Upper lobe of left lung (tissue), 6 donors: ENCODE measurements around the gene AHI1. TPM values are rescaled to one million over a fixed set of nuclear protein-coding genes. Genes with fewer than 3 reads are reported as not detected.

ENCODE experiments used
- ATAC-seq, 2 donors: fragments of 200-7000 bp; cut with Tn5 transposase; one replicate each; pipeline ENCODE4 v1.9.1; 2022; ENCODE audit warnings: mild to moderate bottlenecking in 2 of 2, moderate library complexity in 2 of 2; ENCODE audit not compliant: low FRiP score in 2 of 2
- DNase-seq, 2 donors: peaks; one replicate each; pipeline ENCODE4 v3.0.0-alpha.2; 2019 to 2020
- H3K27ac ChIP-seq, 4 donors: fragments of 200-600 bp; sonication (generic); one replicate each; pipeline ENCODE4 v1.5.1; 2016 to 2019
- H3K27me3 ChIP-seq, 4 donors: fragments of 200-600 bp; sonication (generic); one replicate each; pipeline ENCODE4 v1.5.1; 2017 to 2019
- H3K36me3 ChIP-seq, 4 donors: fragments of 200-600 bp; sonication (generic); one replicate each; pipeline ENCODE4 v1.5.1; 2016 to 2019
- H3K4me1 ChIP-seq, 4 donors: fragments of 200-600 bp; sonication (generic); one replicate each; pipeline ENCODE4 v1.5.1; 2018 to 2019
- H3K4me3 ChIP-seq, 4 donors: fragments of 200-600 bp; sonication (generic); one replicate each; pipeline ENCODE4 v1.5.1; 2017 to 2019; ENCODE audit warnings: mild to moderate bottlenecking in 2 of 4, moderate library complexity in 1 of 4
- H3K9me3 ChIP-seq, 4 donors: fragments of 200-600 bp; sonication (generic); one replicate each; pipeline ENCODE4 v1.5.1; 2018 to 2019
- EP300 ChIP-seq, 4 donors: sonication (generic); formaldehyde crosslinking; IDR thresholded peaks; one replicate each; pipeline ENCODE4 v1.5.1; 2017; ENCODE audit warnings: antibody characterized with exemption in 4 of 4, control low read depth in 2 of 4
- POLR2A ChIP-seq, 4 donors: fragments of 450-650 bp; IDR thresholded peaks; one replicate each; pipeline ENCODE4 v1.5.1; 2016 to 2017; ENCODE audit warnings: antibody characterized with exemption in 4 of 4, mild to moderate bottlenecking in 2 of 4
- POLR2AphosphoS5 ChIP-seq, 2 donors: sonication (generic); formaldehyde crosslinking; IDR thresholded peaks; one replicate each; pipeline ENCODE4 v1.5.1; 2017; ENCODE audit warnings: antibody characterized with exemption in 2 of 2
- WGBS, 2 donors: methylation state at CpG; one replicate each; pipeline ENCODE4 v1.1.5; 2017 to 2018; 5-methylcytosine and 5-hydroxymethylcytosine counted together
- total RNA-seq, 6 donors: library from RNA; depleted of rRNA in 4 of 6; stranded (reverse); fragments of >200 nt in 4 of 6; gene quantifications; one replicate each; pipeline versions ENCODE4 v1.1.0 to v1.2.1, GENCODE V29; 2016 to 2021
- TF ChIP-seq, protein P1 (sequence below), 6 experiments: fragments of 450-650 bp in 4 of 6; fragments of 200-600 bp in 2 of 6; sonication (generic) in 2 of 6; IDR thresholded peaks; one replicate each; pipeline ENCODE4 v1.5.1; 2016 to 2019; ENCODE audit warnings: antibody characterized with exemption in 6 of 6
- donor health status: DM: no; HTN: no; CAD: no; lungs with moderate emphysema.
- donor health status: DM: no; HTN: yes; CAD: no; lungs with severe emphysema.

AHI1 gene
- total RNA-seq, 6 donors from 2014 or later = 17.1 to 57.6 (median 40.3) TPM

DNA sequence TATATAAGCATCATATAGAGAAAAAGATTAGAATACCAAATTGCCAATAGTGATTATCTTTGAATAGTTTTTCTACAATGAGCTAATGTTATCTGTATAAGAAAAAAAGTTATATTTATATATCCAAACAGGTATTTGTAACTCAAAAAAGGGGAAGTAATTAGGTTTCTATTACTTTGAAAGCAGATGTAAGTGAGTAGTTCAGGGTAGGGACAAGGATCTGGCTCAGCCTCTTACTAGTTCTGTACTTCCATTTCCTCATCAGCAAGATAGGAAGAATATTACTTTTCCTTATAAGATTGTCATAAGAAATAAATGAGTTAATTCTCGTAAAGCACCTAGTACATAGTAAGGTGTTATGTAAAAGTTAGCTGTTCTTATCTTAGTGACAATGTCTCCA lies 32.2 kb downstream of the AHI1 start:
- H3K27ac ChIP-seq = no peak overlapping the region
- TF ChIP-seq EP300 (IDR thresholded peaks at IDR 0.05) = no peak
- TF ChIP-seq, protein P1, sequence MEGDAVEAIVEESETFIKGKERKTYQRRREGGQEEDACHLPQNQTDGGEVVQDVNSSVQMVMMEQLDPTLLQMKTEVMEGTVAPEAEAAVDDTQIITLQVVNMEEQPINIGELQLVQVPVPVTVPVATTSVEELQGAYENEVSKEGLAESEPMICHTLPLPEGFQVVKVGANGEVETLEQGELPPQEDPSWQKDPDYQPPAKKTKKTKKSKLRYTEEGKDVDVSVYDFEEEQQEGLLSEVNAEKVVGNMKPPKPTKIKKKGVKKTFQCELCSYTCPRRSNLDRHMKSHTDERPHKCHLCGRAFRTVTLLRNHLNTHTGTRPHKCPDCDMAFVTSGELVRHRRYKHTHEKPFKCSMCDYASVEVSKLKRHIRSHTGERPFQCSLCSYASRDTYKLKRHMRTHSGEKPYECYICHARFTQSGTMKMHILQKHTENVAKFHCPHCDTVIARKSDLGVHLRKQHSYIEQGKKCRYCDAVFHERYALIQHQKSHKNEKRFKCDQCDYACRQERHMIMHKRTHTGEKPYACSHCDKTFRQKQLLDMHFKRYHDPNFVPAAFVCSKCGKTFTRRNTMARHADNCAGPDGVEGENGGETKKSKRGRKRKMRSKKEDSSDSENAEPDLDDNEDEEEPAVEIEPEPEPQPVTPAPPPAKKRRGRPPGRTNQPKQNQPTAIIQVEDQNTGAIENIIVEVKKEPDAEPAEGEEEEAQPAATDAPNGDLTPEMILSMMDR (IDR thresholded peaks at IDR 0.05) = no peak
- no peaks in the 10 kb centered on the region for H3K27me3 ChIP-seq
- WGBS, 2 donors = 89 to 95% methylated on average over 1 of the region's 1 CpG
- ATAC-seq = no peak
- no peak for DNase-seq
- H3K4me3 ChIP-seq = no peak overlapping the region
- H3K36me3 ChIP-seq = peaks cover 0 to 18% (median 7%) of the 10 kb centered on the region in 4 donors
- H3K9me3 ChIP-seq = peaks cover 0 to under 1% (median 0%) of the 10 kb centered on the region in 4 donors
- H3K4me1 ChIP-seq = no peaks in the 10 kb centered on the region

DNA sequence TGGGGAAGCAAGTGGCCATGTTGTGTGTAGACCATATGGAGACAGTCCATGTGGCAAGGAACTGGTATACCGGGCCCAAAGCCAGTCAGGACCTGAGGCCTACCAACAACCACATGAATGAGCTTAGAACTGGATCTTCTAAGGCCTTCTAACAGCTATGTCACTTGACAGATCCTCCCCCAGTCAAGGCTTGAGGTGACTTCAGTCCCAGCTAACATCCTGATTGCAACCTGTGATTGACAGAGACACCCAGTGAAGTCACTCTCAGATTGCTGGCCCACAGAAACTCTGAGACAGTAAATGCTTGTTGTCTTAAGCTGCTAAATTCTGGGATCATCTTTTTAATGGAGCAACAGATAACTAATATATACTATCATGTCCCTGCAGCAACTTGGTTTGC lies 32.9 kb downstream of the AHI1 start:
- no peak for ATAC-seq

DNA sequence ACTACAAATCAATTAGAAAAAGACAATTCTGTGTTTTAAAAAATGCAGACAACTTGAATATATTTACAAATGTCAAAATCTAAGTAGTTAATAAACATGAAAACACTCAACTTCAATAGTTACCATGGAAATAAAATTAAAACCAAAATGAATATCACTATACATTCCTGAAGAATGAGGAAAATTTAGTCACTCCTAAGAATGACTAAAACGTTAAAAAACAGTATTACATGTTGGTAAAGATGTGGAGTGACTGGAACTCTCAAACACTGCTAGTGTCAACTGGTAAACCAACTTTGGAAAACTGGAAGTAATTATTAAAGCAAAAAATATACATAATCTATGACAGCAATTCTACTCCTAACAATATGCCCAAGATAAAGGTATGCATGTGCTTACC lies 36.3 kb downstream of the AHI1 start:
- Histone ChIP-seq H3K4me1 (no peaks in the 10 kb centered on the region), H3K36me3 (peaks cover 0 to 18% (median 7%) of the 10 kb centered on the region in 4 donors), H3K9me3 (no peaks in the 10 kb centered on the region), H3K27me3 (no peaks in the 10 kb centered on the region), H3K4me3 (no peak overlapping the region), H3K27ac (no peak overlapping the region)
- DNase-seq (no peak), ATAC-seq (no peak)
- TF ChIP-seq POLR2AphosphoS5 (IDR thresholded peaks at IDR 0.05) = no peak
- TF ChIP-seq, protein P1 (IDR thresholded peaks at IDR 0.05) = no peak
- WGBS, 2 donors = 57 to 69% methylated on average over 1 of the region's 1 CpG

More for the DNA sequence above, 32.9 kb downstream of the AHI1 start:
- no peak overlapping the region for H3K4me3 ChIP-seq
- no peaks in the 10 kb centered on the region for H3K9me3 ChIP-seq
- H3K27me3 ChIP-seq = no peaks in the 10 kb centered on the region
- no peak for DNase-seq
- H3K4me1 ChIP-seq = no peaks in the 10 kb centered on the region
- H3K36me3 ChIP-seq = peaks cover 0 to 18% (median 7%) of the 10 kb centered on the region in 4 donors
- 100% methylated on average over 1 of the region's 1 CpG for WGBS, 2 donors
- no peak for TF ChIP-seq POLR2AphosphoS5 (IDR thresholded peaks at IDR 0.05)
- no peak overlapping the region for H3K27ac ChIP-seq

DNA sequence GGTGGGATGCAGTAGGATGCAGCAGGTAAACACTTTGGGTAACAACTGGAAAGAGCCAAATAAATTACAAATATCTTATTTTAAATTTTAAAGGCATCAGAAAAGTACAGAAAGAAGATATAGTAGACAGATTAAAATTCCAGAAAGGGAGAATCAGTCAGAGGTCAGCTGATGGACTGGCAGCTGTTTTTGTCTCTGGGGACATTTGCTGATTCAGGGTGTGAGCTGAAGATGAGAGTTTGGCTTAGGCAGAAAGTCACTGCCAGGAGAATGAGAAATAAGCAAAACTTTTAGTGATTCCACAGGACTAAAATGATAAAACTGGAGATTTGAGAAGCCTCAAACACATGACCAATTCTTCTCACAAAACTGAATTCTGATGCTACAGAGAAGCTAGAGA lies 39.5 kb downstream of the AHI1 start:
- TF ChIP-seq POLR2AphosphoS5 (IDR thresholded peaks at IDR 0.05) (no peak), POLR2A (IDR thresholded peaks at IDR 0.05) (no peak), EP300 (IDR thresholded peaks at IDR 0.05) (no peak)
- TF ChIP-seq, protein P1 (IDR thresholded peaks at IDR 0.05) = no peak
- Histone ChIP-seq H3K27me3 (no peaks in the 10 kb centered on the region), H3K27ac (no peak overlapping the region), H3K4me1 (no peaks in the 10 kb centered on the region), H3K36me3 (peaks cover 0 to 5% (median 0%) of the 10 kb centered on the region in 4 donors), H3K9me3 (no peaks in the 10 kb centered on the region), H3K4me3 (no peak overlapping the region)
- ATAC-seq = peak in 1 of 2 donors; percentile 67
- DNase-seq = no peak

DNA sequence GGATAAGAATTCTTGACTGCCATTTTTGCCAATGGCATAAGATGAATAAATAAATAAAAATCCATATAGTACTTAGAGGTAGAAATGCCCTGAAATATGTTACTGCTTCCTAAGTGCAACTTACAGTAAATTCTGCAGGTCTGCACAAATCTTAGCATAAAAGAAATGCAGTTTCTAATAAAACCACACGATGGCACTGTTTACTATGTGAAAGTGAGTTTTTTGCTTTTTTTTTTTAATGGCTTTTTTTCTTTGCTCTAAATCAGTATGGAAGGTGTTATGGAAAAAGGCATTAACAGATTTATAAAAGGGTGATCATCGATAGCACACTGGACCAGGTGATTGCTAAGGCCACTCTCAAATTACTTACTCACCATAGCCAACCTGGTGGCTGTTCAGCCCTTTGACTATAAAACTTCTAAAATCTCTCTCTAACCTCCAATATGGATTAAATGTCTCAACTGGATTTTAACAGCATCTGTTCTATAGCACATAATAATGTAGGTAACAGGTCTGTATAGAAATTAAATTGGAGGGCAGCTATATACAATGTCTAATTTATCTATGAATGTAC lies 45.8 kb downstream of the AHI1 start:
- 7 to 20% methylated on average over 2 of the region's 2 CpGs for WGBS, 2 donors
- Histone ChIP-seq H3K27ac (no peak overlapping the region), H3K4me3 (no peak overlapping the region), H3K4me1 (no peaks in the 10 kb centered on the region), H3K36me3 (peaks cover 0 to 2% (median 0%) of the 10 kb centered on the region in 4 donors), H3K27me3 (no peaks in the 10 kb centered on the region), H3K9me3 (no peaks in the 10 kb centered on the region)
- no peak for DNase-seq
- TF ChIP-seq, protein P1 (IDR thresholded peaks at IDR 0.05) = peak; percentile 19 to 60 (median 50)
- TF ChIP-seq POLR2AphosphoS5 (IDR thresholded peaks at IDR 0.05) = no peak
- ATAC-seq = peak in 1 of 2 donors; percentile 61
